ENCODE measurements around the gene GSK3B.
"Not testable (repeated sequence)": the region's sequence is repeated elsewhere in the genome, so short reads cannot be mapped to it uniquely, and the experiment has no call there.

GSK3B gene

DNA sequence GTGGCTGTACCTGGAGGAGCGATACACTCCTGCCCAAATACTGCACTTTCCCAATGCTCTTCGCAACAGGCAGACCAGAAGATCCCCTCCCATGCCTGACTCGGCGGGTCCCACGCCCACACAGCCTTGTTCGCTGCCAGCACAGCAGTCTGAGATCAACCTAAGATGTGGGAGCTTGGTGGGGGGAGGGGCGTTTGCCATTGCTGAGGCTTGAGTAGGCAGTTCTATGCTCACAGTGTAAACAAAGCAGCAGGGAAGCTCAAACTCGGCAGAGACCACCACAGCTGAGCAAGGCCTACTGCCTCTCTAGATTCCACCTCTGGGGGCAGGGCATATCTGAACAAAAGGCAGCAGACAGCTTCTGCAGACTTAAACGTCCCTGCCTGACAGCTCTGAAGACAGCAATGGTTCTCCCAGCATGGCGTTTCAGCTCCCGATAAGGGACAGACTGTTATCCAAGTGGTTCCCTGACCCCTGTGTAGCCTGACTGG lies 90.2 kb downstream of the GSK3B start:
- peak; percentile 15 for DNase-seq (ENCODE audit: low read depth)

- DNase-seq (ENCODE audit: low read depth) = no peak
Observed at GRCh38 chr3:119998166-119998565, 96.1 kb downstream of the GSK3B start.

GRCh38 chr3:119990888-119991287 lies 103.4 kb downstream of the GSK3B start:
- no peak for DNase-seq (ENCODE audit: low read depth)

DNA sequence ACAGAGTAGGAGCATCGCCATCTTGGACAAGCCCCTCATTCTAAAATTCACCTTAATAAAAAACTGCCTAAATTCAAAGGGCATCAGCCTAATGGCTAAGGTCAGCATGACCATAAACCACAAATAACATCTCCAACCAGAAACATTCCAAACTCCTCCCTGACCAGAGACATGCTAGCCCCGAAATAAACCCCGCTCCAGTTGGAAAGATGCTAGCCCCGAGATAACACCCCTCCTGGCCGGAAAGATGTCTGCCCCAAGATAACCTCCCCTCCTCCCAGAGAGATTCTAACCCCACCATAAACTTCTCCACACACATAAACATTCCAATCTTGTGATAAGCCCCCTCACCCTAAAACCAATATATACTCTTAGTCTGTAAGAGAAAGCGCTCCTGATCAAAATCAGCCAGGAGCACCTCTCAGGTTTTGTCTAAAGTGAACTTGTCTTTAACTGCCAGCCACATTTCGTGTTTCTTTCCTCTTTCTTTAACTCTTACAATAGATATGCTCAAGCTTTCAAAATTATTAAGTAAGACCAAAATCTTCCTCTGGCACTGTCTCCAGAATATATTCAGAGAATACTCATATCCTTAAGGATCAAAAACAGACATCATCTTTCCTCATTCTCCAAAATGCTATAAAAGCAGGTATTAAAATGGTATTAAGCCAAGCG lies 104.1 kb downstream of the GSK3B start:
- DNase-seq (ENCODE audit: low read depth) = no peak

GRCh38 chr3:119986812-119987211 lies 107.4 kb downstream of the GSK3B start:
- DNase-seq (ENCODE audit: low read depth) = not testable (repeated sequence)

DNA sequence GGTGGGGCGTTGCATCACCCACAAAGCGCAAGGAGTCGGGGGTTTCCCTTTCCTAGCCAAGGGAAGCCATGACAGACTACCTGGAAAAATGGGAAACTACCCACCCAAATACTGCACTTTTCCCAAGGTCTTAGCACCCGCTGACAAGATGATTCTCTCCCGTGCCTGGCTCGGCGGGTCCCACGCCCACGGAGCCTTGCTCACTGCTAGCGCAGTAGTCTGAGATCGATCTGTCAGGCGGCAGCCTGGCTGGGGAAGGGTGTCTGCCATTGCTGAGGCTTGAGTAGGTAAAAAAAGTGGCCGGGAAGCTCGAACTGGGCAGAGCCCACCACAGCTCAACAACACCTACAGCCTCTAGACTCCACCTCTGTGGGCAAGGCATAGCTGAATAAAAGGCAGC lies 112.9 kb downstream of the GSK3B start:
- DNase-seq (ENCODE audit: low read depth) = no peak

DNA sequence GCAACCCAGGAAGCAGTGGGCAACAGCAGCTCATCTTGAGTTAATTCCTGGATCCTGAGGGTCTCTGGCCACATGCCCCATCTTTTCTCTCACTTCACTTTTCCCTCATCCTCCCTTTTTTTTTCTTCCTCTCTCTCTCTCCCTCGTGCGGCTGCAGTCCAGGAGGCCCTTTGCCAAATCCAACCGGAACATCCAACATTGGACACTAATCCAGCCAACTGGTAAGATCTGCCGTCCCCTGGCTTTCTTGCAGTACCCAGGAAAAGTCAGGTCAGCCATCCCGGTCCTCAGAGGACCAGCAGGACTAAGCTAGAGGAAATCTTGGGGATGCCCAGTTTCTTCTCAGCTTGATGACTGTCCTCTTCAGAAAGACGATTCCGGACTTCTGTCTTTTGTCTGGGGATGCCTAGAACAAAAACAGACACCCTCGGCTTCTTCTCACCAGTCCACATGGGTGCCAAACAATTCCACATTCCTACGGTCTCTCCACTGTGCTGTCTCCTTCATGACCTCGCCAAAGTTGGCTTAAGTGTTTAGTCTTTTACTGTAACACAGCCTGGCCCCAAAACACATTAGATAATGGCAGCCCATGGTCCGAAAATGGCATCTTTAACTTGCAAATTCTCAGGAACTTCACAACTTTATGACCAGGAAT lies 115.6 kb downstream of the GSK3B start:
- DNase-seq (ENCODE audit: low read depth) = no peak

GRCh38 chr3:119977353-119977752 lies 116.9 kb downstream of the GSK3B start:
- DNase-seq (ENCODE audit: low read depth) = no peak

DNA sequence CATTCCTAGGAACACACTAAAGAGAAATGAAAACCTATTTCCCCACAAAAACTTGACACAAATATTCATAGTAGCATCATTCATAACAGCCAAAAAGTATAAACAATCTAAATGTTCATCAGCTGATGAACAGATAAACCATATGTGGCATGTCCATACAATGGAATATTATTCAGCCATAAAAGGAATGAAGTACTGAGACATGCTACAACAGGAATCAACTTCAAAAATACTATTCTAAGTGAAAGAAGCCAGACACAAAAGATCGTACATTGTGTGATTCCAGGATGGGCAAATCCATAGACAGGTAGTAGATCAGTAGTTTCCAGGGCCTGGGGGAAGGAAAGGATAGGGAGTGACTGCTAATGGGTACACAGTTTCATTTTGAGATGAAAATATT lies 118.0 kb downstream of the GSK3B start:
- no peak for DNase-seq (ENCODE audit: low read depth)

DNA sequence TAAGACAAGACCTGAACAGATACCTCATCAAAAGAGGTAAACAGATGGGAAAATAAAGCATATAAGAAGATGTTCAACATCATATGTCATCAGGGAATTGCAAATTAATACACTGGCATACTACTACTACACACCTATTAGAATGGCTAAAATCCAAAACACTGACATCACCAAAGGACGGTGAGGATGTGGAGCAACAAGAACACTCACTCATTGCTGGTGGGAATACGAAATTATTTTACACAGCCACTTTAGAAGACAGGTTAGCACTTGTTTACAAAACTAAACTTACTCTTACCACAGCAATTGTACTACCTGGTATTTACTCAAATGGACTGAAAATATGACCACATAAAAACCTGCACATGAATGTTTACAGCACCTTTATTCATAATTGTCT lies 119.6 kb downstream of the GSK3B start:
- DNase-seq (ENCODE audit: low read depth) = no peak

DNA sequence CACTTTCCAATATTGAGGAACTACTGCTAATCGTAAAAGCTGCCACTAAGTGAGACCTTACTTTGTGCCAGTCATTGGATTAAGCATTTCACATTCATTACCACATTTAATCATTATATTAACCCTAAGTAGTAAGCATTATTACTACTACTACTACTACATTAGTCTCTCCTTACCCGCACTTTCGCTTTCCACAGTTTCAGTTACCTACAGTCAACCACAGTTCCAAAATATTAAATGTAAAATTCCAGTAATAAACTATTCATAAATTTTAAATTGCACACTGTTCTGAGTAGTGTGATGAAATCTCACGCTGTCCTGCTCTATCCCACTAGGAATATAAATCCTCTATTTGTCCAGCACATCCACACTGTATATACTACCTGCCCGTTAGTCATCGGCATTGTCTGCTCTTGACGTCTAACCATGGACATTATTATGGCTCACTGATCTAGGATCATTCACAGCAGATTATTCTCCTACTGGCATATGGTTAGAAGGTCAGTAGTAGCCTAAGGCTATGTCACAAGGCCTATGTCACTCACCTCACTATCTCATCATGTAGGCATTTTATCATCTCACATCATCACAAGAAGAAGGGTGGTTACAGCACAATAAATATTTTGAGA lies 121.1 kb downstream of the GSK3B start:
- no peak for DNase-seq (ENCODE audit: low read depth)

GRCh38 chr3:119969759-119970158 lies 124.5 kb downstream of the GSK3B start:
- DNase-seq (ENCODE audit: low read depth) = no peak

DNA sequence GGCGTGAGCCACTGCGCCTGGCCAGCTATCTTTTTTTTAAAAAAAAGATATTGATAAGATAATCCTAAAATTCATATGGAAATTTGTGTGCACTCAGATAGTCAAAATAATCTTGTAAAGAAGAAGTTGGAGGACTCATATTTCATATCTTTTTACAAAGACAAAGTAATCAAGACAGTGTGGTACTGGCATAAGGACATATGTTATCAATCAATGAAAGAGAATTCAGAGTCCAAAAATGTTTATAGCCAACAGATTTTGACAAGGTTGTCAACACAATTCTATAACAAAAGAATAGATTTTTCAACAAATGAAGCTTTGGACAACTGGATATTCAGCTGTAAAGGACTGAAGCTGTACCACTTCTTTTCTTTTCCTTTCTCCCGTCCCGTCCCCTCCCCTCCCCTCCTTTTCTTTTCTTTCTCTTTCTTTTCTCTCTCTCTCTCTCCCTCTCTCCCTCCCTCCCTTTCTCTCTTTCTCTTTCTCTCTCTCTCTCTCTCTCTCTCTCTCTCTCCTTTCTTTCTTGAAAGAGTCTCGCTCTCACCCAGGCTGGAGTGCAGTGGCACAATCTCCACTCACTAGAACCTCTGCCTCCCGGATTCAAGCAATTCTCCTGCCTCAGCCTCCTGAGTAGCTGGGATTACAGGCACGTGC lies 126.8 kb downstream of the GSK3B start:
- no peak for DNase-seq (ENCODE audit: low read depth)

- no peak for DNase-seq (ENCODE audit: low read depth)
Observed at GRCh38 chr3:119965692-119966091, 128.6 kb downstream of the GSK3B start.

DNA sequence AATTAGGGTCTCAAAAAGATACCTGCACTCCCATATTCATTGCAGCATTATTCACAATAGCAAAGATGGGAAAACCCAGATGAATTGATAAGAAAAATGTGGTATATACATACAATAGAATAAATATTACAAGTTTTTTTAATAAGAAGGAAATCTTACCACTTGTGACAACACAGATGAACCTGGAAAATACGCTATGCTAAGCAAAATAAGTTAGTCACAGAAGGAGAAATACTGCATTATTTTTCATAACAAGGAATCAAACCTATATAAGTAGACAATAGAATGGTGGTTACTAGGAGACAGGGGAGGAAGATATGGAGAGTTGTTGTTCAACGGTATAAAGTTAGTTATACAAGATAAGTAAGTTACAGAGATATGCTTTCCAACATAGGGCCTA lies 130.0 kb downstream of the GSK3B start:
- no peak for DNase-seq (ENCODE audit: low read depth)

DNA sequence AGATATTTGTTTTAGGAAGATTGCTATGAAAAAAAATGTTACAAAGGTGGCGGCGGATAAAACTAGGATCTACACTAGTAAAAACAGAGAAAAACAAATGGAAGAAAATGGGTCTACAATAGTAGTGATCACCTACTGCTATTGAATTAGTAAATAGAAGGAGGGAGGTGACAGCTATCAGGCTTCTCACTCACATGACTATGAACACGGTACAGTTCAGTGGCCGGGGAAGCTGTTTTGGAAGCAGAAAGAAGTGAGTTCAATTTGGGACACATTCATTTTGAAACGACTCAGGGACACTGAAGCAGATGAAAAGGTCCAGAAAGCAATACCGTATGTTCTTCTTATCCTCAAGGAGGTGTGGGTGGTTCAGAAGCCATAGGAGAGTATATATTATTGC lies 138.3 kb downstream of the GSK3B start:
- DNase-seq (ENCODE audit: low read depth) = no peak

DNA sequence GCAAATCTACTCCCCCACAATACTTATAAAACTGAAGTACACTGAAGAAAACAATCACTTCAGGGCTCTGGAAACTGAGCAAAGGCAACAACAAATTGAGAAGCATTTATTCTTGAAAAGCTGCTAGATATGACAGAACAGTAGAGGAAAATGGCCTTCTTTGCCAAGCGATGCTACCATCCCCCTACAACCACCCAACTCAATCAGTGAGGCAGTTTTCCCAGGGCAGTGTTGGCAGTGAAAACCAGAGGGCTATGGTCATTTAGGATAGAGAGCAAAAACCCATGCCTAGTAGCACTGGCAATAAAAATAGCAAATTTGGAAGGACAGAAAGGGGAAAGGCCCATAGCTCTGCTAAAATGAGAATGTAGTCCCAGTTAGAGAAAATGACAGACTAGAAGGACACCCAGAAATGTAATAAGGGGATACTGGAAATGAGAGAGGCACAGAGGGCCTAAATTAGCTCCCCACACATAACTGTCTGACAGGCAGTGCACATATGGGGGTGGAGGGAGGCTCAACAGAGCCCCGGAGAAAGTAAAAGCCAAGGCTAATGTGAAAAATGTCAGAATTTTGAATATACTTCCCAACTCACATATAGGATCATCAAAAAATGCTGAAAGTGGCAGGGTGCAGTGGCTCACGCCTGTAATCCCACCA lies 143.5 kb downstream of the GSK3B start:
- DNase-seq (ENCODE audit: low read depth) = no peak

DNA sequence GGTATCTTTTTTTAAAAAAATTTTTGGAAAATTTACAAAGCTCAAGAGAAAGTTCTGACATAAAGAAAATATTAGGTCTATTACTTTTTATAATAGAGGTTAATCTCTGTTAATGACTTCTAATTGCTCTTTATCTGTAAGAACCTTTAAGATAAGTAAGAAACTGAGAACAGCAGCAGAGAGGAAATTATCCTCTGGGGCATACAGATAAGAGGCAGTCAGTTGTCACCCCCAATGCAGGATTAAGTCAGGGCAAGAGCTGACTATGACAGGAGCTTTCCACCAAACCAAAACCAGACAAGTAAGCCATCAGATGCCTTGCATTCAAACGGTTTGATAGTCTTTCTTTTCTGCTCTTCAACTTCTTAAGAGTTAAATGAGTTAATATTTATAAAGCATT lies 149.0 kb downstream of the GSK3B start:
- no peak for DNase-seq (ENCODE audit: low read depth)

- no peak for DNase-seq (ENCODE audit: low read depth)
Observed at GRCh38 chr3:119944091-119944490, 150.2 kb downstream of the GSK3B start.

- DNase-seq (ENCODE audit: low read depth) = no peak
Observed at GRCh38 chr3:119939077-119939476, 155.2 kb downstream of the GSK3B start.

GRCh38 chr3:119937229-119937628 lies 157.0 kb downstream of the GSK3B start:
- peak; percentile 26 for DNase-seq (ENCODE audit: low read depth)

DNA sequence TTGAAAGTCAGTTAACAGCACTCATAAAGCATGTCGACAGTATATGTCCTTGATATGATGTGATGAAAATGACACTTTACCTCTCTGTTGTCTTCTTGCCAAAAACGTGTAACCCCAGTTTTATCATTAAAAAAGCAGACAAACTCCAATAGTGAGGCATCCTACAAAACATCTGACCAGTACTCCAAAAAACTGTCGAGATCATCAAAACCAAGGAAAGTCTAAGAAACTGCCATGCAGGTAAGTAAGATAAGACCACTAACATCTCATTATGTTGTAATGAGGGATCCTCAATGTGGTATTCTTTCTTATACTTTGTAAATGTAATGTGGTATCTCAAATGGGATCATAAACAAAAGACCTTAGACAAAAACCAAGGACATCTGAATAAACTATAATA lies 160.0 kb downstream of the GSK3B start:
- no peak for DNase-seq (ENCODE audit: low read depth)
